DND-41 (cell line): ENCODE measurements around the gene YWHAB.
"Not testable (repeated sequence)": the region's sequence is repeated elsewhere in the genome, so short reads cannot be mapped to it uniquely, and the experiment has no call there.

Experiments
- ATAC-seq: fragments of 200-7000 bp; cut with Tn5 transposase; 3 replicates; pipeline ENCODE4 v1.9.1; 2021; ENCODE audit warnings: low read depth; ENCODE audit not compliant: insufficient read depth
- DNase-seq: peaks from one replicate; pipeline ENCODE4 v3.0.0-alpha.2; 2020
- H2AFZ ChIP-seq: 2 replicates; pipeline ENCODE4 v1.6.0; 2012; ENCODE audit warnings: low read depth, low read length
- H3K27ac ChIP-seq: 2 replicates; pipeline ENCODE4 v1.5.1; 2012; ENCODE audit warnings: low read length, inconsistent platforms
- H3K27me3 ChIP-seq: fragments of 200-600 bp; sonication (generic); 2 replicates; pipeline ENCODE4 v1.6.0; 2012; ENCODE audit warnings: low read length, mild to moderate bottlenecking, inconsistent platforms; ENCODE audit not compliant: insufficient read depth, poor library complexity
- H3K36me3 ChIP-seq: 2 replicates; pipeline ENCODE4 v1.5.1; 2012; ENCODE audit warnings: low read length, inconsistent platforms; ENCODE audit not compliant: insufficient read depth
- H3K4me1 ChIP-seq: 2 replicates; pipeline ENCODE4 v1.5.1; 2012; ENCODE audit warnings: mild to moderate bottlenecking, low read length; ENCODE audit not compliant: insufficient read depth
- H3K4me2 ChIP-seq: 2 replicates; pipeline ENCODE4 v1.6.0; 2012; ENCODE audit warnings: mild to moderate bottlenecking, moderate library complexity, low read length, inconsistent platforms; ENCODE audit not compliant: insufficient read depth
- H3K4me3 ChIP-seq, 2 experiments: fragments of 200-600 bp in 1 of 2; shearing (Covaris generic) in 1 of 2; 2 replicates each; pipeline ENCODE4 v1.5.1; 2012 to 2016; ENCODE audit warnings: inconsistent platforms in 2 of 2, low read length in 2 of 2, mild to moderate bottlenecking in 2 of 2, low read depth in 1 of 2, moderate library complexity in 1 of 2
- H3K79me2 ChIP-seq: 2 replicates; pipeline ENCODE4 v1.6.0; 2012; ENCODE audit warnings: low read length, inconsistent platforms; ENCODE audit not compliant: insufficient read depth
- H3K9ac ChIP-seq: 2 replicates; pipeline ENCODE4 v1.6.0; 2012; ENCODE audit warnings: low read depth, mild to moderate bottlenecking, inconsistent platforms, low read length, moderate library complexity
- H3K9me3 ChIP-seq: 2 replicates; pipeline ENCODE4 v1.5.1; 2012; ENCODE audit warnings: low read length, moderate library complexity, mild to moderate bottlenecking, inconsistent platforms; ENCODE audit not compliant: insufficient read depth, severe bottlenecking
- H4K20me1 ChIP-seq: 2 replicates; pipeline ENCODE4 v1.6.0; 2012; ENCODE audit warnings: low read length; ENCODE audit not compliant: insufficient read depth
- CTCF ChIP-seq: IDR thresholded peaks from 2 replicates; pipeline ENCODE4 v1.5.1; 2012; ENCODE audit warnings: borderline replicate concordance, low read length, moderate library complexity, mild to moderate bottlenecking; ENCODE audit not compliant: poor library complexity, severe bottlenecking; ENCODE audit errors: extremely low read depth
- EZH2 ChIP-seq: IDR thresholded peaks from 3 replicates; pipeline ENCODE4 v1.6.1; 2012; ENCODE audit warnings: borderline replicate concordance, low read depth, mild to moderate bottlenecking, moderate library complexity, low read length, inconsistent platforms; ENCODE audit not compliant: severe bottlenecking

Gene YWHAB

GRCh38 chr20:44866703-44867335 lies 18.7 kb upstream of the YWHAB start:
- H3K27me3 ChIP-seq: peaks cover 14% of the 10 kb centered on the region
- ATAC-seq: no peak
- TF ChIP-seq CTCF (no peak), EZH2 (no peak)
- peak overlapping the region; percentile 50; the same call in 1 of the 2 replicates for H2AFZ ChIP-seq
- H3K79me2 ChIP-seq: no peaks in the 10 kb centered on the region
- H3K9me3 ChIP-seq: no peaks in the 10 kb centered on the region
- peak overlapping the region; percentile 23; the same call in 1 of the 2 replicates for H3K9ac ChIP-seq
- no peak overlapping the region; a peak in 1 of 4 replicates for H3K4me3 ChIP-seq
- H3K36me3 ChIP-seq: no peaks in the 10 kb centered on the region
- peaks cover 6% of the 10 kb centered on the region; the same call in 1 of the 2 replicates for H3K4me1 ChIP-seq
- H3K4me2 ChIP-seq: peak overlapping the region; percentile 58
- no peaks in the 10 kb centered on the region for H4K20me1 ChIP-seq
- no peak overlapping the region for H3K27ac ChIP-seq
- no peak for DNase-seq

GRCh38 chr20:44869471-44869870 lies 16.0 kb upstream of the YWHAB start:
- no peaks in the 10 kb centered on the region for H4K20me1 ChIP-seq
- DNase-seq: no peak
- peaks cover 6% of the 10 kb centered on the region; the same call in 1 of the 2 replicates for H3K4me1 ChIP-seq

GRCh38 chr20:44882360-44882759 lies 3.1 kb upstream of the YWHAB start:
- ATAC-seq, H3K36me3 ChIP-seq, H3K27me3 ChIP-seq, H3K9ac ChIP-seq, H3K4me3 ChIP-seq, H3K4me2 ChIP-seq, H3K9me3 ChIP-seq, H3K27ac ChIP-seq, DNase-seq, H2AFZ ChIP-seq: not testable (repeated sequence)
- H4K20me1 ChIP-seq: peaks cover 18% of the 10 kb centered on the region
- H3K79me2 ChIP-seq: peaks cover 26% of the 10 kb centered on the region
- peaks cover 22% of the 10 kb centered on the region for H3K4me1 ChIP-seq

More at GRCh38 chr20:44869471-44869870, 16.0 kb upstream of the YWHAB start:
- Histone ChIP-seq H3K4me2 (no peak overlapping the region), H3K27me3 (peaks cover 20% of the 10 kb centered on the region), H2AFZ (no peak overlapping the region), H3K36me3 (no peaks in the 10 kb centered on the region), H3K79me2 (no peaks in the 10 kb centered on the region), H3K9me3 (no peaks in the 10 kb centered on the region), H3K9ac (no peak overlapping the region), H3K4me3 (no peak overlapping the region), H3K27ac (no peak overlapping the region)
- no peak for TF ChIP-seq EZH2
- no peak for TF ChIP-seq CTCF
- no peak for ATAC-seq

- peaks cover 32% of the 10 kb centered on the region for H3K4me1 ChIP-seq
- peaks cover 9% of the 10 kb centered on the region for H3K36me3 ChIP-seq
- H3K27me3 ChIP-seq: peaks cover 2% of the 10 kb centered on the region
- no peaks in the 10 kb centered on the region for H3K9me3 ChIP-seq
- DNase-seq (no peak), ATAC-seq (no peak)
- H4K20me1 ChIP-seq: peaks cover 28% of the 10 kb centered on the region
- no peak overlapping the region for H3K4me3 ChIP-seq
- peaks cover 36% of the 10 kb centered on the region for H3K79me2 ChIP-seq
- TF ChIP-seq CTCF: no peak
- no peak for TF ChIP-seq EZH2
- no peak overlapping the region for H3K27ac ChIP-seq
- no peak overlapping the region for H3K9ac ChIP-seq
- no peak overlapping the region for H2AFZ ChIP-seq
- H3K4me2 ChIP-seq: no peak overlapping the region
Observed at GRCh38 chr20:44883214-44883902, 2.1 kb upstream of the YWHAB start.
